ENCODE results near the gene MOCS3.

- no peak for TF ChIP-seq CTCF (IDR thresholded peaks at IDR 0.05; ENCODE audit: low read length)
- TF ChIP-seq EZH2phosphoT487 (IDR thresholded peaks at IDR 0.05; ENCODE audit: low read length) = no peak
Measured at GRCh38 chr20:50969912-50970311, 11.3 kb downstream of the MOCS3 start.

All from MM.1S (cell line).